GM23338 (cell line): ENCODE measurements around the gene GEN1. TPM values are rescaled to one million over a fixed set of nuclear protein-coding genes. Genes with fewer than 3 reads are reported as not detected.
A peak's percentile ranks its signal among the peaks of the same experiment; 100 is the strongest.

ENCODE experiments used
- ATAC-seq: fragments of 200-7000 bp; cut with Tn5 transposase; 3 replicates; pipeline ENCODE4 v1.9.1; 2020
- DNase-seq: peaks from one replicate; pipeline ENCODE4 v3.0.0-alpha.2; 2015; ENCODE audit warnings: low spot score
- H2AFZ ChIP-seq: fragments of 200-600 bp; sonication (generic); 2 replicates; pipeline ENCODE4 v1.8.0; 2016; ENCODE audit warnings: antibody characterized with exemption, mild to moderate bottlenecking, moderate library complexity
- H3F3A ChIP-seq: fragments of 200-600 bp; sonication (generic); replicated peaks from 2 replicates; pipeline ENCODE4 v1.8.0; 2017; ENCODE audit warnings: antibody characterized with exemption, mixed run types, low read depth
- H3K27ac ChIP-seq: fragments of 200-600 bp; sonication (generic); 2 replicates; pipeline ENCODE4 v1.6.1; 2016; ENCODE audit warnings: low read depth
- H3K27me3 ChIP-seq: fragments of 200-600 bp; sonication (generic); 2 replicates; pipeline ENCODE4 v1.8.0; 2016; ENCODE audit warnings: mild to moderate bottlenecking, mixed run types, moderate library complexity; ENCODE audit not compliant: insufficient read depth
- H3K36me3 ChIP-seq: fragments of 200-600 bp; sonication (generic); 2 replicates; pipeline ENCODE4 v1.8.0; 2016; ENCODE audit warnings: mild to moderate bottlenecking; ENCODE audit not compliant: insufficient read depth
- H3K4me1 ChIP-seq: fragments of 200-600 bp; sonication (generic); 2 replicates; pipeline ENCODE4 v1.8.0; 2016; ENCODE audit warnings: mild to moderate bottlenecking, moderate library complexity; ENCODE audit not compliant: insufficient read depth
- H3K4me2 ChIP-seq: fragments of 200-600 bp; sonication (generic); 2 replicates; pipeline ENCODE4 v1.7.1; 2017; ENCODE audit warnings: mixed run types
- H3K4me3 ChIP-seq: fragments of 200-600 bp; sonication (generic); 2 replicates; pipeline ENCODE4 v1.6.1; 2016; ENCODE audit warnings: mixed run types
- H3K79me2 ChIP-seq: fragments of 200-600 bp; sonication (generic); replicated peaks from 2 replicates; pipeline ENCODE4 v1.8.0; 2017; ENCODE audit warnings: mild to moderate bottlenecking; ENCODE audit not compliant: insufficient read depth
- H3K9me2 ChIP-seq: fragments of 200-600 bp; sonication (generic); 2 replicates; pipeline ENCODE4 v1.8.0; 2017; ENCODE audit not compliant: insufficient read depth
- H4K20me1 ChIP-seq: fragments of 200-600 bp; sonication (generic); replicated peaks from 2 replicates; pipeline ENCODE4 v1.8.0; 2017; ENCODE audit warnings: mild to moderate bottlenecking; ENCODE audit not compliant: insufficient read depth
- H3K27ac Mint-ChIP-seq: 2 replicates; pipeline ENCODE4 v1.8.0; 2020; ENCODE audit warnings: inconsistent platforms, mild to moderate bottlenecking, moderate library complexity, mixed read lengths
- H3K27me3 Mint-ChIP-seq: 3 replicates; pipeline ENCODE4 v1.8.0; 2022; ENCODE audit warnings: low read depth, mild to moderate bottlenecking, moderate library complexity, mixed read lengths, inconsistent platforms; ENCODE audit not compliant: insufficient read depth, poor library complexity
- H3K36me3 Mint-ChIP-seq: 3 replicates; pipeline ENCODE4 v1.8.0; 2021; ENCODE audit warnings: low read depth, mild to moderate bottlenecking, inconsistent platforms, moderate library complexity, mixed read lengths
- H3K4me1 Mint-ChIP-seq: 3 replicates; pipeline ENCODE4 v1.8.0; 2020; ENCODE audit warnings: mild to moderate bottlenecking, inconsistent platforms, mixed read lengths
- H3K4me3 Mint-ChIP-seq: 3 replicates; pipeline ENCODE4 v1.8.0; 2021; ENCODE audit warnings: moderate library complexity, mild to moderate bottlenecking, inconsistent platforms, mixed read lengths
- H3K9me3 Mint-ChIP-seq: 3 replicates; pipeline ENCODE4 v1.8.0; 2020; ENCODE audit warnings: moderate library complexity, mild to moderate bottlenecking, inconsistent platforms, mixed read lengths
- CREB1 ChIP-seq: fragments of 250-450 bp; sonication (Bioruptor Pico); IDR thresholded peaks from 2 replicates; pipeline ENCODE4 v1.5.0; 2020; ENCODE audit warnings: low read depth, mild to moderate bottlenecking, moderate library complexity
- JUNB ChIP-seq: IDR thresholded peaks from one replicate; pipeline ENCODE4 v1.6.1; 2016; ENCODE audit warnings: antibody characterized with exemption; ENCODE audit not compliant: unreplicated experiment
- REST ChIP-seq: IDR thresholded peaks from one replicate; pipeline ENCODE4 v1.6.1; 2018; ENCODE audit warnings: antibody characterized with exemption; ENCODE audit not compliant: unreplicated experiment
- ZNF114 ChIP-seq: fragments of 250-450 bp; sonication (Bioruptor Pico); IDR thresholded peaks from 2 replicates; pipeline ENCODE4 v1.5.0; 2020; ENCODE audit warnings: mild to moderate bottlenecking, moderate library complexity
- polyA plus RNA-seq: library from polyadenylated mRNA; unstranded; fragments of >200 nt; fragmentation: Nextera tagmentation; extraction: Ambion mirVana; gene quantifications from 2 replicates; pipeline ENCODE4 v1.2.1, GENCODE V29; 2016
- total RNA-seq: library from RNA; depleted of rRNA; stranded (reverse); fragments of >200 nt; shearing (Covaris generic); gene quantifications from 2 replicates; pipeline ENCODE4 v1.2.3, GENCODE V29; 2014

The GEN1 gene
- total and polyA plus RNA-seq, 2 experiments from 2014 or later, result 14.2 to 43.3 TPM

- DNase-seq (no peak), ATAC-seq (peak; percentile 48)
- Histone ChIP-seq H3K27me3 (no peaks in the 10 kb centered on the region), H3K4me3 (no peak overlapping the region), H3K27ac (no peak overlapping the region), H3K79me2 (no peaks in the 10 kb centered on the region), H4K20me1 (no peaks in the 10 kb centered on the region), H3F3A (no peaks in the 10 kb centered on the region), H3K9me2 (no peaks in the 10 kb centered on the region), H3K36me3 (no peaks in the 10 kb centered on the region), H2AFZ (peak overlapping the region; percentile 70), H3K4me1 (peaks cover 6% of the 10 kb centered on the region; the same call in 1 of the 2 replicates), H3K4me2 (no peak overlapping the region)
- Mint-ChIP-seq H3K27me3 (peaks cover 4% of the 10 kb centered on the region), H3K4me3 (no peak overlapping the region), H3K4me1 (peaks cover 8% of the 10 kb centered on the region; the same call in 2 of the 3 replicates), H3K36me3 (no peaks in the 10 kb centered on the region), H3K27ac (peak overlapping the region; percentile 30; the same call in 1 of the 2 replicates), H3K9me3 (no peaks in the 10 kb centered on the region)
- TF ChIP-seq REST, result no peak
Observed at GRCh38 chr2:17815468-17816184, 61.7 kb downstream of the GEN1 start.

GRCh38 chr2:17816396-17817245 lies 62.7 kb downstream of the GEN1 start, which contains the start of gene MSGN1:
Gene MSGN1 (plus strand): TSS chr2:17816460. CDS start chr2:17816519, 59 bp downstream.
- Mint-ChIP-seq H3K36me3 (no peaks in the 10 kb centered on the region), H3K9me3 (no peaks in the 10 kb centered on the region), H3K4me1 (peaks cover 6% of the 10 kb centered on the region; the same call in 2 of the 3 replicates), H3K27ac (peak within 1 kb of the TSS; percentile 30; the same call in 1 of the 2 replicates), H3K4me3 (no peak within 1 kb of the TSS), H3K27me3 (peaks cover 5% of the 10 kb centered on the region)
- TF ChIP-seq JUNB (no peak), CREB1 (CRISPR knock-in tag) (no peak), ZNF114 (CRISPR knock-in tag) (no peak)
- ATAC-seq (no peak), DNase-seq (no peak)
- Histone ChIP-seq H2AFZ (peak within 1 kb of the TSS; percentile 70), H3K9me2 (no peaks in the 10 kb centered on the region), H3K79me2 (no peaks in the 10 kb centered on the region), H3K4me2 (no peak within 1 kb of the TSS), H3F3A (no peaks in the 10 kb centered on the region), H3K4me3 (no peak within 1 kb of the TSS), H3K27me3 (no peaks in the 10 kb centered on the region), H4K20me1 (no peaks in the 10 kb centered on the region), H3K27ac (no peak within 1 kb of the TSS), H3K36me3 (no peaks in the 10 kb centered on the region), H3K4me1 (peaks cover 6% of the 10 kb centered on the region; the same call in 1 of the 2 replicates)
